Endothelial cell of umbilical vein (primary cell): ENCODE results near the gene EBLN1.

Source experiments
- EZH2 ChIP-seq: IDR thresholded peaks from 2 replicates; pipeline ENCODE4 v1.6.1; 2012; ENCODE audit warnings: borderline replicate concordance, low read depth, mild to moderate bottlenecking, moderate library complexity, low read length, inconsistent platforms; ENCODE audit not compliant: severe bottlenecking
- JUN ChIP-seq: IDR thresholded peaks from 2 replicates; pipeline ENCODE4 v1.6.1; 2011; ENCODE audit warnings: borderline replicate concordance, low read depth; ENCODE audit not compliant: insufficient read length, insufficient read depth
- POLR2A ChIP-seq: IDR thresholded peaks from 2 replicates; pipeline ENCODE4 v1.6.1; 2012; ENCODE audit warnings: low read depth, mild to moderate bottlenecking, control low read depth, low read length
- POLR2AphosphoS5 ChIP-seq: IDR thresholded peaks from 2 replicates; pipeline ENCODE4 v1.6.1; 2012; ENCODE audit warnings: low read depth, mild to moderate bottlenecking, control low read depth, low read length, moderate library complexity; ENCODE audit not compliant: insufficient read depth
- TF ChIP-seq, protein P1 (sequence below), 2 donors: IDR thresholded peaks; 1 replicate in 1 of 2; 2 replicates in 1 of 2; pipeline ENCODE4 v1.5.1; 2011; ENCODE audit warnings: low read length in 2 of 2, mild to moderate bottlenecking in 2 of 2, moderate library complexity in 2 of 2, control low read depth in 1 of 2, inconsistent platforms in 1 of 2, low read depth in 1 of 2; ENCODE audit not compliant: insufficient read depth in 1 of 2; ENCODE audit errors: extremely low read depth in 1 of 2
- TF ChIP-seq, protein P2 (sequence below): IDR thresholded peaks from 2 replicates; pipeline ENCODE4 v1.6.1; 2011; ENCODE audit not compliant: insufficient read depth, insufficient read length

DNA sequence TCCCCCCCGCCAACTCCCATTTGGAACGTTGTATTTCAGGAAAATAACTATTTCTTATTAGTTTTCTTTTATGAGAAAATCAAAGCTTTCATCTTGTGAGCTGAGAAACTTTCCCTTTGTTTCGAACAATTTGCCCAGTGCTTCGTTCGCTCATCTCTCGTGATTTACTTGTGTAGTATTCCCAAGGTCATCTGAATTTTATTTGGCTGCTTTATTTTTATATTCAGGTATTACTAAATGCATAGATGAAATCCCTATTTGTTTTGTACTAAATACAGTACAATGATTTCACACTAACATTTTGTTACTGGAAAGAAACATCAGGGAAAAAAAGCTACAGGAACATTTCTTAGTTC lies 12.0 kb upstream of the EBLN1 start:
- TF ChIP-seq, protein P1, sequence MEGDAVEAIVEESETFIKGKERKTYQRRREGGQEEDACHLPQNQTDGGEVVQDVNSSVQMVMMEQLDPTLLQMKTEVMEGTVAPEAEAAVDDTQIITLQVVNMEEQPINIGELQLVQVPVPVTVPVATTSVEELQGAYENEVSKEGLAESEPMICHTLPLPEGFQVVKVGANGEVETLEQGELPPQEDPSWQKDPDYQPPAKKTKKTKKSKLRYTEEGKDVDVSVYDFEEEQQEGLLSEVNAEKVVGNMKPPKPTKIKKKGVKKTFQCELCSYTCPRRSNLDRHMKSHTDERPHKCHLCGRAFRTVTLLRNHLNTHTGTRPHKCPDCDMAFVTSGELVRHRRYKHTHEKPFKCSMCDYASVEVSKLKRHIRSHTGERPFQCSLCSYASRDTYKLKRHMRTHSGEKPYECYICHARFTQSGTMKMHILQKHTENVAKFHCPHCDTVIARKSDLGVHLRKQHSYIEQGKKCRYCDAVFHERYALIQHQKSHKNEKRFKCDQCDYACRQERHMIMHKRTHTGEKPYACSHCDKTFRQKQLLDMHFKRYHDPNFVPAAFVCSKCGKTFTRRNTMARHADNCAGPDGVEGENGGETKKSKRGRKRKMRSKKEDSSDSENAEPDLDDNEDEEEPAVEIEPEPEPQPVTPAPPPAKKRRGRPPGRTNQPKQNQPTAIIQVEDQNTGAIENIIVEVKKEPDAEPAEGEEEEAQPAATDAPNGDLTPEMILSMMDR (IDR thresholded peaks at IDR 0.05; ENCODE audit: extremely low read depth in 1 of 2, insufficient read depth in 1 of 2, low read depth in 1 of 2, low read length in 2 of 2) = no peak
- no peak for TF ChIP-seq EZH2
- TF ChIP-seq POLR2AphosphoS5 = no peak
- no peak for TF ChIP-seq POLR2A
- no peak for TF ChIP-seq JUN
- TF ChIP-seq, protein P2, sequence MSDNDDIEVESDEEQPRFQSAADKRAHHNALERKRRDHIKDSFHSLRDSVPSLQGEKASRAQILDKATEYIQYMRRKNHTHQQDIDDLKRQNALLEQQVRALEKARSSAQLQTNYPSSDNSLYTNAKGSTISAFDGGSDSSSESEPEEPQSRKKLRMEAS = no peak
